GM12873 (cell line): Measurements from ENCODE around the gene PACS2.

Experiments
- TF ChIP-seq, protein P1 (sequence below): IDR thresholded peaks from 2 replicates; pipeline ENCODE4 v1.5.1; 2012; ENCODE audit warnings: low read depth, mild to moderate bottlenecking, moderate library complexity, low read length, control low read depth; ENCODE audit not compliant: insufficient read depth; ENCODE audit errors: missing control alignments

The PACS2 gene

DNA sequence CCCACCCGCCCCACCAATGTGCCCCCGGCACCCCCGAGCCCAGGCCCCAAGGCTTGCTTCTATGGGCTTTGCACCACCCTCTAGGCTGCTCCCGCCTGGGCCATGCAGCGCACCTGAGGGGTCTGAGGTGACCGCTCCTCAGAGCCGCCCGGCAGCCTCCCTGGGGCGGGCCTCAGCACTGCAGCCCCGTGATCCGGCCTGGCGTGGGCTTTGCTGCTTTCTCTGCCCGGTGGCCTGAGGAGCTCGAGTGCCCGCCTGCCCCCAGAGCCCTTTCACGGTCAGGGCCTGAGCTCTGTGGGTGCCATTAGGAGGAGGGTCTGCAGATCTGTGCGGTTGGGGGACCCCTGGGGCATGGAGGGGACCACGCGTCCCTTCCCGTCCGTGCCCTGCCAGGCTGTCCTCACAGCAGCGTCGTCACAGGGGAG lies 111.3 kb downstream of the PACS2 start:
- TF ChIP-seq, protein P1, sequence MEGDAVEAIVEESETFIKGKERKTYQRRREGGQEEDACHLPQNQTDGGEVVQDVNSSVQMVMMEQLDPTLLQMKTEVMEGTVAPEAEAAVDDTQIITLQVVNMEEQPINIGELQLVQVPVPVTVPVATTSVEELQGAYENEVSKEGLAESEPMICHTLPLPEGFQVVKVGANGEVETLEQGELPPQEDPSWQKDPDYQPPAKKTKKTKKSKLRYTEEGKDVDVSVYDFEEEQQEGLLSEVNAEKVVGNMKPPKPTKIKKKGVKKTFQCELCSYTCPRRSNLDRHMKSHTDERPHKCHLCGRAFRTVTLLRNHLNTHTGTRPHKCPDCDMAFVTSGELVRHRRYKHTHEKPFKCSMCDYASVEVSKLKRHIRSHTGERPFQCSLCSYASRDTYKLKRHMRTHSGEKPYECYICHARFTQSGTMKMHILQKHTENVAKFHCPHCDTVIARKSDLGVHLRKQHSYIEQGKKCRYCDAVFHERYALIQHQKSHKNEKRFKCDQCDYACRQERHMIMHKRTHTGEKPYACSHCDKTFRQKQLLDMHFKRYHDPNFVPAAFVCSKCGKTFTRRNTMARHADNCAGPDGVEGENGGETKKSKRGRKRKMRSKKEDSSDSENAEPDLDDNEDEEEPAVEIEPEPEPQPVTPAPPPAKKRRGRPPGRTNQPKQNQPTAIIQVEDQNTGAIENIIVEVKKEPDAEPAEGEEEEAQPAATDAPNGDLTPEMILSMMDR: no peak

DNA sequence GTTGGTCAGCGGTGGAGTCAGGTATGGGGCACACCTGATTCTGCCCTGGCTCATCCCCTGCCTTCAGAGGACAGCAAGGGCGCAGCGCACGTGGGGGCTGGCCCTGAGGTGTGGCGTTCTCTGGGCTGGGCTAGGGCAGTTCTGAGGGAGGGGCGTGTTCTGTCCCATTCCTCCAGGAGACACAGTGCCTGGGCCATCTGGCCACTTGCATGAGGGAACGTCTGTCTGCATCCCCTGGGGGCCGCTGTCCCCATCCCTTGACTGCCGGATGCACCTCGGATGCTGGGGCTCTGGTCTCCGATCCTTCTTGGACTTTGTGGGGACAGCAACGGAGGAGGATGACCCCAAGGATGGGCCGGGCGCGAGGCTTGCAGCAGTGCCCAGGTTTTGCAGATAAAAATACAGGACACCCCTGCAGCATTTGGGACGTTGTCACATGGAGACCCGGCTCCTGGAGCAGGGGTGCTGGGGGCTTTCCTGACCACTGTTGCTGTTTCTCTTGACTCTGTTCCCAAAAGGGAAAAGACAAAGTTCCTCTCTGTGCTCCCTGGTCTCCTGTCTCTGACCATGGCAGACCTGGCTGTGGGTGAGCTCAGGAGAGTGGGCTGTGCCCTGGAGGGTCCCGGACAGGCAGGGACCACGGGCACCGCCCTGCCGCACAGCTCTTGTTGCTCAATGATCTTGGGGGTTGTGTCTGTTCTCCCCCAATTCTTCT lies 112.0 kb downstream of the PACS2 start:
- TF ChIP-seq, protein P1: no peak

DNA sequence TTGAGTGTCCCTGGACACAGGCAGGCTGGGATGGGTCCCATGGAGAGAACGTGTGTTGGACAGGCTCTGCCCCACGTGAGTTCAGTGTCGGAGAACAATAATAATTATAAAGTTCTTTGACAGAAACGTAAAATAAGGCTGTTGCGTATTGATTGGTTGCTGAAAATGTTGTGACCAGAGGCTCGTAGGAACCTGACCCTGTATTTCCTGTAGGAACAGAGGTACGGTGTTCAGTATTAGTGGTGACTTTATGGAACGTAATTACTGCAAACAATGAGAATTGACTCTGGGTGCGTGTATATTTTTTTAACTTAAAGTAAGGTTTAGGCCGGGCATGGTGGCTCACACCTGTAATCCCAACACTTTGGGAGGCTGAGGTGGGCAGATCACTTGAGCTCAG lies 112.9 kb downstream of the PACS2 start:
- TF ChIP-seq, protein P1: no peak

DNA sequence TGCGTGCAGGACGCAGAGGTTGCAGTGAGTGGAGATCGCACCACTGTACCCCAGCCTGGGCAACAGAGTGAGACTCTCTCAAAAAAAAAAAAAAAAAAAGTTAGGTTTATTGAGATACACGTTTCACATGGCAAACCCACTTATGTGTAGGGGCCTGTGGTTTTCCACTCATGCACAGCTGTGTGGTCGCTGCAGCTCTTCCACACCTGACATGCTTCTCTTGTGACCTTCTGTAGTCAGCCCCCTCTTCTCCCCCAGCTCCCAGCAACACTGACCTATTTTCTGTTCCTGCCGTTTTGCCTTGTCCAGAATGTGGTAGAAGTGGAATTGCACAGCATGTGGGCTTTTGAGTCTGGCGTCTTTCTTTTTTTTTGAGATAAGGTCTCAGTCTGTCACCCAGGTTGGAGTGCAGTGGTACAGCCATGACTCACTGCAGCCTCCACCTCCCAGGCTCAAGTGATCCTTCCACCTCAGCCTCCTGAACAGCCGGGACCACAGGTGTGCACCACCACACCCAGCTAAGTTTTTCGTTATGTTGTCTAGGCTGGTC lies 113.5 kb downstream of the PACS2 start:
- TF ChIP-seq, protein P1: no peak

DNA sequence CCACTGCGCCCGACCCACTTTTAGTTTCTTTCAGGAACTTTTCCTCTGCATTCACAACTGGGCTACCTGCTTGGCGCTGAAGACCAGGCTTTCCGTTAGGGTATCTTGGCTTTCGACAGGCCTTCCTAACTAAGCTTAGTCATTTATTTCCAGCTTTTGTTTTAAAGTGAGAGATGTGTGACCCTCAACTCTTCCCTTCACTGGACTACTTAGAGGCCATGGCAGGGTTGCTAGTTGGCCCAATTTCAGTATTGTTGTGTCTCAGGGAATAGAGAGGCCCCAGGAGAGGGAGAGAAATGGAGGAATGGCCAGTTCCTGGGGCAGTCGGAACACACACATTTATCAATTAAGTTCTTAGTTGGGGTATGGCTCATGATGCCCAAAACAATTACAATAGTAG lies 115.5 kb downstream of the PACS2 start:
- TF ChIP-seq, protein P1: no peak

DNA sequence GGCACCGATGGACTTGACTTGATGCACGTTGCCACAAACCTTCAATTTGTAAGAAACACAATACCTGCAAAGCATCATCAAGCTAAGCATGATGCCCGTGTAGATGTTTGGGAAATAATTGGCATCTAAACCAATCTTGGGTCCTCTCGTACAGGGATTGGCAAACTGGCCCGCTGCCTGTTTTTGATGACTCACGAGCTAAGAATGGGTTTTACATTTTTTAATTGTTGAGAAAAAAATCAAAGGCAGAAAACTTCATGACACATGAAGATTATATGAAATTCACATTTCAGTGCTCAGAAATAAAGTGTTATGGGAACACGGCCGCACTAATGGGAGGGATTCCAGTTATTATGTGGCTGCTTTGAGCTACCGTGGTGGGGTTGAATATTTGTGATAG lies 116.0 kb downstream of the PACS2 start:
- TF ChIP-seq, protein P1: no peak

DNA sequence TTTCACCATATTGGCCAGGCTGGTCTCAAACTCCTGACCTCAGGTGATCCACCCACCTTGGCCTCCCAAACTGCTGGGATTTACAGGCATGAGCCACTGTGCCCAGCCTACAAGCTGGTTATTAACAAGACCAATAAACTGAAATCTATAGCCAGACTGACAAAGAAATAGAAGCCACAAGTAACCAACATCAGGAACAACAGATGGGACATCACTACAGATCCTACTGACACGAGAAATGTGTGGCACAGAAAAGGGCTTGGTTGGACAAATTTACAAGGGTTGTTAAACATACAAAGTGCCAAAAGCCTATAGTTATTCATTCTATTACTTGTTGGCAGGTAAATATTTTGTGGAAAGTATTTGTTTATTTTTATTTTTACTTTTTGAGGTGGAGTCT lies 116.7 kb downstream of the PACS2 start:
- TF ChIP-seq, protein P1: no peak
